Measurements from ENCODE around the gene TRIM14.
A peak's percentile ranks its signal among the peaks of the same experiment; 100 is the strongest.
"Not testable (repeated sequence)": the region's sequence is repeated elsewhere in the genome, so short reads cannot be mapped to it uniquely, and the experiment has no call there.

The TRIM14 gene

DNA sequence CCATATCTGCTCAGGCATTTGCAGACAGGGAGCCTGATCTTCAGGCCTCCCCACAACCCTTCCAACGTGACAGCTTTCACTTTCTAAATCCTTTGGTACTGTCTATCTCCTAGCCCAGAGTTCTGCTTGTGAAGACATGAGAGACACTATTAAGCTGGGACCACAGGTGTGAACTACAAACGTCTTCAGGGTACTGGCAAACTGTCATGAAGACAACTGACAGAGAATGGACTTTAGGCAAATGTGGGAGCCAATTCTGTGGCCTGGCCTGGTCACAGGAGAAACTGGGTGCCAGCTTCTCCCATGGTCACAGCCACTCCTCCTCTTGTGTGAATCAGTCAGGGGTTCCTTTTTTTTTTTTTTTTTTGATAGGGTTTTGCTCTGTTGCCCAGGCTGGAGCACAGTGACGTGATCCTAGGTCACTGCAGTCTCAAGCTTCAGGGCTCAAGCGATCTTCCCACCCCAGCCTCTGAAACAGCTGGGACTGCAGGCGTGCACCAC is 10.4 kb downstream of the TRIM14 start:
- peak; percentile 52 for DNase-seq (ENCODE audit: low spot score)

DNA sequence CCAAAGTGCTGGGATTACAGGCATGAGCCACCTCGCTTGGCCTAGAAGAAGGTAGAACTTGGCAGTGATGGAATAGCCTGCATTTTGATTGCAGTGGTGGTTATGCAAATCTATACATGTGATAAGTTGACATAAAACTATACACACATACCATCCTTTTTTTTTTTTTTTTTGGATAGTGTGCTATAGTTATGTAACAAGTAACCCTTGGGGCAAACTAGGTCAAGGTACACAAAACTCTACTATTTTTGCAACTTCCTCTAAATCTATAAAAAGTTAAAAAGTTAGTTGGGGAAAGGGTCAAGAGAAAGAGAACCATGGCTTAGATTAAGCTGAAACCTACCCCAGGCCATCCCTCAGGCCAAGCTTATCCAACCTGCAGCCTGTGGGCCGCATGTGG is 11.1 kb downstream of the TRIM14 start:
- DNase-seq (ENCODE audit: low spot score) = no peak

DNA sequence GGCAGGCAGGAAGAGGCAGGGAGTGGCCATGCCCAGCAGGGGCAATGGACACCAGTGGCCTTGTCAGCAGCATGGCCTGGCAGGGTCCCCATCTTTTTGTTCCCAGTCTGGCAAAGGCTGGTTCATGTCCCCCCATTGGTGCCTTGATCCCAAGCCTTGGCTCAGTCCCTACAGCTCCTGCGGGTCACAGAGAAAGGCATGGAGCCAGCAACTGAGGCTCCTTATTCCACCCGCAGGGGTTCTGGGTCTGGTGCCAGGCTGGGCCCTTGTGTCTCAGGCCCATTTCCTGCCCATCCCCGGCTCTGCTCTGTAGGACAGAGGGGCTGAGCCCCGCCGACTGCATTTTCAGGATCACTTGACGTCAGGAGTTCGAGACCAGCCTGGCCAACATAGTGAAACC is 14.0 kb downstream of the TRIM14 start:
- DNase-seq (ENCODE audit: low spot score) = no peak

DNA sequence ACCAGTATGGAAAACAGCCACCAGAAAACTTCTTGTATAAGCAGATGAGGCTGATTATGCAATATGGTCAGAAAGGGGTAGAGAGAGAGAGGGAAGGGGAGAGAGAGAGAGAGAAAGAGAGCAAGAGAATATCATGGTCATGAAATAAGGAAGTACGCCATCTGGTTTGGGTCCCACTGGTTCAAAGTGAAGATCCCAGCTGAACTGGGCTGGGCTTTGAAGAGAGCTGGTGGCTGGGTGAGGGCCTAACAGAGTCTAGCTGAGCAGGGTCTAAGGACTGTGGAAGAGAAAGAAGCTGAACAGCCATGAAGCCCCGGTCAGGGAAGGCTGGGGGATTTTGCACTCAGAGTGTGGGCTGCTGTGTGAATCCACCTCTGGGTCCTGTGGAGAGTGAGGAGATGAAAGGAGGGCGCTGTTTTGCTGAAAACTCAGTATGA is 14.6 kb downstream of the TRIM14 start:
- DNase-seq (ENCODE audit: low spot score) = no peak

DNA sequence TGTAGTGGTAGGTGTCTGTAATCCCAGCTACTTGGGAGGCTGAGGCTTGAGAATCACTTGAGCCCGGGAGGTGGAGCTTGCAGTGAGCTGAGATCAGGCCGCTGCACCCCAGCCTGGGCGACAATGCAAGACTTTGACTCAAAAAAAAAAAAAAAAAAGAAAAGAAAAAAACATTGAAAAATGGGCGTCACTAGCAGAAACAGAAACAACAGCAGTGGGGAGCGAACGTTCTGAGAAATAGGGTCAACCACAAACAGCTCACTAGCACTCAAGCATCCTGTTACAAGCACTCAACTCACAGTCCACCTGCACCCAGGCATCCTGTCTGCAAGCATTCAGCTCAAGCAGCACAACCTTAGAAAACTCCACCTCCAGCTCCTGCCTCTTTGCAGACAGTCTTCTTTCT is 17.2 kb downstream of the TRIM14 start:
- peak; percentile 96 for DNase-seq (ENCODE audit: low spot score)

DNA sequence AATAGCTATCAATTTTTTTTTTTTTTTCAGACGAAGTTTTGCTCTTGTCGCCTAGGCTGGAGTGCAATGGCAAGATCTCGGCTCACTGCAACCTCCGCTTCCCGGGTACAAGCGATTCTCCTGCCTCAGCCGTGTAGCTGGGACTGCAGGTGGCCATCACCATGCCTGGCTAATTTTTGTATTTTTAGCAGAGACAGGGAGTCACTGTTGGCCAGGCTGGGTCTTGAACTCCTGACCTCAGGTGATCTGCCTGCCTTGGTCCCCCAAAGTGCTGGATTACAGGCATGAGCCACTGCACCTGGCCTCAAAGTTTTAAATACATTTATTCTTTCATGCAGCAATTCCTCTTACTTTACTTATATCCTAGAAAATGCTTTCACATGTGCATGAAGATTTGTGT is 17.6 kb downstream of the TRIM14 start:
- DNase-seq (ENCODE audit: low spot score) = no peak

DNA sequence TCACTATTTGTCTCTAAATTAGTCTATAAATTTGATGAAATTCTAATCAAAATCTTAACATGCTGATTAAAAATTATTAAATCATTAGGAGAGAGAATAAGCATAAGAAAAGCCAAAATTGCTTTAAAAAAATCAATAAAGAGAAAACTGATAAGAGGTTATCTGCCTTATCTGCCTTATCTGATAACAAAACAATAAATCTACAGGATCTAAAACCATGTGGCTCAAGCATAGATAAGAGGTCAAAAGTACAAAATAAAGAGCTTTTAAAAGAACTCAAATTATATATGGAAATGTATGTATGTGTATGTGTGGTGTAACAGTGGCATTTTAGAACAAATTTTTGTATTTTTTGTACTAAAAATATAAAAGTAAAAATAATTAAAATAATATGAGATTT is 18.6 kb downstream of the TRIM14 start:
- DNase-seq (ENCODE audit: low spot score) = no peak

DNA sequence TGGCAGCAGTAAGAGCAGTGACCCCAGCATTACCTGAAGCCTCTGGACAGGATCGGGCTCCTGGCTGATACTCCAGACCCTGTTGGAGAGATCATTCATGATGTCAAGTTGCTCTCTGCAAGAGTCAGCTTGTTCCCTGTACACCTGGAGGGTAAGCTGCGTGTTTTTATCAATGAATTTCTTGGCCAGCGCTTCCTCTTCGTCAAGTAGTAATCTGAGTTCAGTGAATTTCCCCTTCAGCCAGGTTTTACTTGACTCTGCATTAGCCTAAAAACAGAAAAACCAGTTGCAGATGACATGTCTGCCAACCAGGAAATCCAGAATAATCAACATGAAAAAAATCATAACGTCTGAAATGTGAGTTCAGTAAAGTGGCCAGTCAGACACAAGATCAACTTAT is 19.1 kb downstream of the TRIM14 start:
- no peak for DNase-seq (ENCODE audit: low spot score)

DNA sequence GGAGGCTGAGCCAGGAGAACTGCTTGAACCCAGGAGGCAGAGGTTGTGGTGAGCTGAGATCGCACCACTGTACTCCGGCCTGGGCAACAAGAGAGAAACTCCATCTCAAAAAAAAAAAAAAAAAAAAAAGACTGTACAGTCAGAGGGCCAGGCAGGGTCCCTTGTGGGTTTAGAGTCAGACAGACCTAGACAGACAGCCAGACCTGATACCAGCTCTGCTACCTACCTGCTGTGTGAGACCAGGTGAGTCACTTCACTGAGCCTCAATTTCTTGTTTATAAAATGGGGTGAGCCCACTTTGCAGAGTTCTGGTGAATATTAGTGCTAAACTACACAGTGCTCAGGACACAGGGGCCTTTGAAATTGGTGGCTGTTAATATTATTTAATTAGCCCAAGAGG is 19.7 kb downstream of the TRIM14 start:
- no peak for DNase-seq (ENCODE audit: low spot score)

DNA sequence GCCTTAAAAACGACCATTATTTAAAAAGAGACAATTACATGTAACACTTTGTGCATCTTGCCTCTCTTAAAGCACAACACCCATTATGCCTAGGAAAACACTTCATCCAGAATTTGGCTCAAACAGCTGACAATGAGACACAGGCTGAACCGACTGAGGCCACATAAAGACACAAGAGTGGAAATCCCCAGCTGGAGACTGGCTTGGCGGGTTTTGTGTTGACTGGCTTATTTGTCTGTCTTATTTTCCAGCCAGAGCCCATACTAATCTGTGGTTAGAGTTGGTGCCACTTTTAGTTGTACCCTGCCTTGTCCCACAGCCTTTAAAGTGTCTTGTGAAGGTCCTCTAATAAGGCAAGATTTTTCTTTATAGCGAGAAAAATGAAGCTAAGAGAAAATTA is 21.2 kb downstream of the TRIM14 start:
- DNase-seq (ENCODE audit: low spot score) = peak; percentile 80

DNA sequence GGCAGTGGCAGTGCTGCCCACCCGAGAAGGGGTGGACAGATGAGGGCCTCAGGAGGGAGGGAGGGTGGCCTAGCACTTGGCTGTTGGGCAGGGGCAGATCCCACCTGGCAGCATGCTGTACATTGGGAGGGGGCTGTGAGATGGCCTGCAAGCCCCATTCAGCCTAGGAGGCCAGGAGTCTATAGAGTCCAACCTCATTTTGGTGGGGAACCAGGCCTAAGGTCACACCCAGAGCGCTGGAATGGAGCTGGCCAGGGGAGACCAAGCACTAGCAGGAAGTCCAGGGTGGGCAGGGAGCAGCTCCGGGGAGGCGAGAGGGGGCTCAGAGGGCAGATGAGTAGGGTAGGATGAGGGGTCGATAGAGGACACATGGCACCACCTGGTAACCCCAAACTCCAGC is 22.9 kb downstream of the TRIM14 start:
- DNase-seq (ENCODE audit: low spot score) = no peak

DNA sequence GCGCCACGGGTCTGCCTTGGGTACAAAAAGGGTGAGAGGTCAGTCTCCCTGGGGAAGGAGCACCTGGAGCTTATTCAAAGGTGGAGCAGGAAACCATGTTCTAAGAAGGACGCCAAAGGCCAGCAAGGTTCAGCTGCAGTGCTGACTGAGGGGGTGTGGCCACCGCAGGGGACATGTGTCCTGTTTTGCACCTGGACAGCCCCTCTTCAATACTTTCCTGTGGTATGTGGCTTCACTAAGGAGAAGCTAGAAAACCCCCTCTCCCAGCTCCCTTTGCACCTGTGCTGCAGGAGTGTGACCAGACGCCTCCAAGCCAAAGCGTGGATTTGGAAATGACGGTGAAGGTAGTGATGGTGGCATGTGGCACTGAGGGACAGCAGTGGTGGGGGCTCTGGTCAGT is 23.6 kb downstream of the TRIM14 start:
- DNase-seq (ENCODE audit: low spot score) = no peak

DNA sequence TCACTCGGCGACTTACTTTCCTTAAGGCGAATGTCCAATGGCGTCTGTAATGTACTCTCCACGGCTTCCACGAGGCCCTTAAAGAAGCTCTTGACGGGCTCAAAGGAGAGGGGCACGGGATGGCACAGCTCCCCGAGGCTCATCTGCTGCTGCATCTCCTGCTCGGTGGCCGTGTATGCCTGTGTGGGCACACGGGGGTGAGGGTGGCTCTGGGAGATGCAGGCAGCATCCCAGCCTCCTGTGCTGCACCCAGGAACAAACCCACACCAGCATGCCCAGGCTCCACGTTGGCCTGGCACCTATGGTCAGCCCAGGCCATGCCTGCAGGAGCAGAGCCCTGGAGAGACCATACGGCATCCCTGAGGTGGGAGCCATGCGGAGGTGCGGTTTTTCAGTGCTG is 24.2 kb downstream of the TRIM14 start:
- DNase-seq (ENCODE audit: low spot score) = no peak

DNA sequence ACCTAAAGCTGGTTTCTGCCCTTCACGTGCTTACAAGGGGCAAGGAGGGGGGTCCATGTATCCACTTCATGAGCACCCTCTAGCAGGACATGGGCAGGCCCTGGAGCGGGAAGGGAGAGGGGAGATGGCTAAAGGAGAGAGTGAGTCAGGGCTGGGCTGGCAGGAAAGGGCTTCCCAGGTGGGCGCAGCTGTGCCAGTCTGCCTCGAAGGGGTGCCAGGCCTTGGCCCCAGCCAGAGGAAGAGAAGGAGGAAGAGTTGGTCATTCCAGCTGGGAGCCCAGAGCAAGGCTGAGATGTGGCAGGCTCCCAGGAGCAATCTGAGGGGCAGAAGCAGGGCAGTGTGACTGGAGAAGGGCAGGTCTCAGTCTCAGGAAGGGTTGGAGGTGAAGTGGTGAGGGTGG is 24.7 kb downstream of the TRIM14 start:
- DNase-seq (ENCODE audit: low spot score) = no peak

DNA sequence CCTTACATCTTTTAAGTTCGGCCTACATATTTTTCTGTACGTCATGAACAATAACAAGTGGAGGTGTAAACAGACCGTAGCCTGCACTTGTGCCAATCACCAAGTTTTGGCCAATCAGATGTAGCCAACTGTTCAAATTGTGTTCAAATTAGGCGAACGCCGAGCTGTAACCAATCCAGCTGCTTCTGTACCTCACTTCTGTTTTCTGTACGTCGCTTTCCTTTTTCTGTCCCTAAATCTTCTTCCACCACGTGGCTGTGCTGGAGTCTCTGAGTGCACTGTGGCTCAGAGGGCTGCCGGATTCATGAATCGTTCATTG is 26.4 kb downstream of the TRIM14 start:
- no peak for DNase-seq (ENCODE audit: low spot score)

DNA sequence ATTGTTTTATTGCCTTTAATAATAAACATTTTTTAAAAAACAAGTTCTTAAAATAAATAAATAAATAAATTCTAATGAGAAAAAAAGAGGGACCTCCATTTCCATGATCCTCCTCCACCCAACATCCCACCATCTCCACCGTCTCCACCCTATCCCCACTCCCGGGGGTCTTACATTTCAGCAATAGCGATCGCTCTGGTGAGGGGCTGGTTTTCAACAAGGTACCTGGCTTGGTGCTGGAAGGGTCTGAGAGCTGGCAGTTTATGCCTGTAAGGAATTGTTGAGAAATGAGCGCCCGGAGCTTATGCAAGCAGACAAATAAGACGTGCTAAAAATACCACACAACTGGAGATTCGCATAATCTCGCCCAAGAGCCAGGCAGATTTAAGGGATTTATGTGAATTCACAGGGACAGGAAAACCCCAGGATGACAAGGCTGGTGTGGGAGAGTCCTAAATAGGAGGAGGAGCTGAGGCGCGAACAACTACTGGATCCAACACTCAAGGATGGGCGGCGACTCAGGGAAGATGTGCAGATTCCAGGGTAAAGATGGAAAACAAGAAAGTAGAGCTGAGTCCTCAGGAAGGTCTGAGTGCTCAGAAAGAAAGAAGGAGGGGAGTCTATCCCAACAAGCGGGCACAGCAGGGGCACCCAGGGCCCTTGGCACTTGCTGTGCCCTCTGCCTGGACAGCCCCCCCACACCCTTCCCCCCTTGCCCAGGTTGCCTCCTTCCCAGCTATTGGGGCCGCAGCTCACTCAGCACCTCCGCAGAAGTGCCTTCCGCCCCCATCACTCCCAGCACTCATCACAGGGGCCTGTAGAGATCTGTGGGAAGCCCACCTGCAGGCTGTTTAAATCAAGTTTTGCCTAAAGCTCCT is 27.0 kb downstream of the TRIM14 start:
- DNase-seq (ENCODE audit: low spot score) = no peak

DNA sequence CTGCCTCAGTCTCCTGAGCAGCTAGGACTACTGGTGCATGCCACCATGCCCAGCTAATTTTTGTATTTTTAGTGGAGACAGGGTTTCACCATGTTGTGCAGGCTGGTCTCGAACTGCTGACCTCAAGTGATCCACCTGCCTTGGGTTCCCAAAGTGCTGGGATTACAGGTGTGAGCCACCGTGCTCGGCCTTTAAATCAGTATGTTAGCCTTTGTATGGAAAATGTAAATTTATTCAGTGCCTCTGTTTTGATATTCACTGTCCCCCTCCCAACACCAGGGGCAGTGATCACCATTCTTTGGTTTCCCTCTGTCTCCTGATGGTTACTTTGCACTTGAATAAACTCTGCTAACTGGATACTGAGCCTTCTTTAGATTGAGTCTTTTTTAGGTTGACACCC is 28.3 kb downstream of the TRIM14 start:
- DNase-seq (ENCODE audit: low spot score) = not testable (repeated sequence)

DNA sequence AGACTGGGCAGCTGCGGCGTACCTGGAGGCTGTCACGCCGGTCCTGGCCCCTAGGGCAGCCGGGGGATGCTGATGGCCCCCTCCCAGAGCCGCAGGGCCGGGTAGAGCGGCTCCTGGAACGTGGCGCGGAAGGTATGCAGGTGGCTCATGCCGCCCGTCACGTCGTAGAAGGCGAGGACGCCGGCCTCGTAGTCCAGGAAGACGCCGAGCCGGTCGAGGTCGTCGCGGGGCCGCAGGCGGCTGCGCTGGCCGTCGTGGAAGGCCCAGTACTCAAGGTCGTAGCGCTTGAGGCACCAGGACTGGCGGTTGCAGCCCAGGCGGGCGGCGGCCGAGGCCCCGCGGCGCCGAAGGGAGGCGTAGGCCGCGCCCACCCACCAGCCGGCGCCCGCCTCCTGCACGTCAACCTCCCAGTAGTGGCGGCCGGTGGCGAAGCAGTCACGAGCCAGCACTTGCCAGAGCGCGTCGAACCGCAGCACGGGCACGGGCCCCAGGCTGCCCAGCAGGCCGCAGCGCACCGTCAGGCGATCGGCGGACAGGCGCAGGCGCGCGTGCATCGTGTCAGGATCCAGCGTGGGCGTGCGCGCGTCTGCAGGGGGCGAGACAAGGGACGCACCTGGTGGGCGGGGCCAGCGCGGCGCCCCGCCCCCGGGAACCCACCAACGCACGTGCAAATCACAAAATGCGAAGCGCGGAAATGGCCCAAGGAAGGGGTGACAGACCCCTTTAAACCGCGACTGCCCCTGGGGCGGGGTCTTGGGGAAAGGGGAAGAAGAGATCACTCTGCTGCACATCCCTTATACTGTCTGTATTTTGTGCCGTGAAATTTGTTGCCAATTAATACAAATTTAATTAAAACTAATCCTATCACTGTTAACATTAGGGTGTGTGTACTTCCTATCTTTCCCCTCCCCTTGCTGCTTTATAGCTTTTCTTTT is 31.3 kb downstream of the TRIM14 start:
- DNase-seq (ENCODE audit: low spot score) = no peak

DNA sequence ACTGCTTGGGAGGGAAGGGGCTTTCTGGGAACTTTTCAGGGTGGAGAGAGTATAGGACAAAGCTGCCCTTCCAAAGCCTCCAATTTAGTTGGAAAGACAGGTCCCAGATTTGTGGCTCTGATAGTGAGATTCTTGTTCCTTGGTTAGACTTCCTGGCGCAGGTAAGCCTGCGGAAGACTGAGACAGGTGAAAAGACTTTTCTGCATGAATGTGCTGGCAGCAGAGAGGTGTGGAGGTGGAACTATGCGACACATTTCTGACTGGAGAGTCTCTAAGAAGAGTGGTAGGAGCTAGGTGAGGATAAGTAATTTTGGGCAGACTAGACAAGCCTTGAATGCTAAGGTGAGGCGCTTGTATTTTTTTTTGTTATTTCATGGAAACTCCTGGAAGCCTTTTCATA is 32.6 kb downstream of the TRIM14 start:
- no peak for DNase-seq (ENCODE audit: low spot score)

DNA sequence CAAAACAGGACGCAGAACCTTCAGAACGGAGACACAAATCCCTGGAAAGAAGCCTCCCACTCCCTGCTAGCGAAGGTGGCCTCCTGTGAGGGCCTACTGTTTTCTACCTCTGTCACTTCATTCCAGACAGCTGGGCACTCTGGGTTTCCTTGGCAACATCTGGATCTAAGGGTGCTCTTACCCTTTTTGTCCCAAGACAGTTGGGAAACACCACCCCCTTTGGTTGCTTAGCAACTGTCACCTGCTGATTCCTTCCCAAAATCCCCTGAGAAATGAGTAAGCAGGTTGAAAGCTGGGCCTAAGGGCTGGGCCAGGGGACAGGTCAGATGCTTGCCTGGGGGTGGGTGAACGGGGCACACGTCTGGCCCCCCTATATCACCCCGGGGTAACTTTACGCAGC is 33.1 kb downstream of the TRIM14 start:
- no peak for DNase-seq (ENCODE audit: low spot score)

DNA sequence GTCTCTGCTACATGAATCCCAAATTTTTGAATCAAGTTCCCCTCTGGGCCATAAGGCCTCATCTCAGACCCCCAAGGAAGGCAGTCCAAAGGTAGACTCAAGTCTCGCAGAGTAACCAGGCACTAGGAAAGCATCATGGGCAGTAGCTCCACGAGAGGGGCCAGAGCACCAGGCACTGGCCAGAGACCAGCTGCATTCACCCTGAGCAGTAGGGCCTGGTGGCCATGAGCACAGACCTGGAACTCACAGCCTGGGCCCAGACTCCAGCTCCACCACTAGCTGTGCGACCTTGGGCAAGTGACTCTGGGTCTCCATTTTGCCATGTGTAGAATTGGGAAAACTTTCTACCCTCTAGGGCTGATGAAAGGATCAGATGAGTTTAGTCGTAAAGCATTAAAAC is 34.0 kb downstream of the TRIM14 start:
- DNase-seq (ENCODE audit: low spot score) = no peak

DNA sequence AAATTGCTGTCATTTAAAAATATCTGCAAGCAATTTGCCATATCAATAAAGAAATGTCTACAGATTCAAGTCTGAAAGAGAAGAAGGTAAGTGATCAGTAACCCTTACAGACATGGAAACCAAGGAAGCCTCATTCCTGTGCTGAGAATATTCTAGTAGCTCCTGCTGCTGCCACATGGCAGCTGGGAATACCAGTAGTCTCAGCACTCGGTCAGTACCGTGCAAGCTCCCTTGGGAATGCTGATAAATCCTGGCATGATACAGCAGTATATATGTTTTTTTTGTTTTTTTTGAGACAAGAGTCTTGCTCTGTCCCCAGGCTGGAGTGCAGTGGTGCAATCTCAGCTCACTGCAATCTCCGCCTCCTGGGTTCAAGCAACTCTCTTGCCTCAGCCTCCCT is 34.6 kb downstream of the TRIM14 start:
- no peak for DNase-seq (ENCODE audit: low spot score)

DNA sequence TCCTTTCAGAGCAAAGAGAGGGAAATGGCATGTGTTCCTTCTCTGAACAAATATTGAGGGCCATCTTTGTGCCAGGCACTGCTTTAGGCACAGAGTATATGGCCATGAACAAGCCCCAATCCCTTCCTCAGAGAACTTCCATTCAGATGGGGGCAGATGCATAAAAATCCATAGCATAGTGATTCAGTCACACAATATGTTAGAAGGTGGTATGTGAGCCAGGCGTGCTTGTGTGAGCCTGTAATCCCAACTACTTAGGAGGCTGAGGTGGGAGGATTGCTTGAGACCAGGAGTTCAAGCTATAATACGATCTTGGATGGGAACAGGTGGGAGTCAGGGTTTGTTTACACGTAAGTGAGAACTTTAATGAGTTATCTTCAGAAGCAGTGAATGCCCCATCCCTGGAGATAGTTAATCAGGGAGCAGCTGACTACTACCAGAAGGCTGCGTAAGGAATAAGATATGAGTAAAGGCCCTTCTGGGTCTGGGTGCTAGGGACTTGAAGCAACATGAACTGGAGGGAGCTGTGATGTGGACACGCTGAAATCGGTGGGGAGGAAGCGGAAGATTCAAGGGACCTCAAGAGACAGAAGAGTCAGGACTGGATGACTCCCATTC is 35.3 kb downstream of the TRIM14 start:
- no peak for DNase-seq (ENCODE audit: low spot score)

All from activated CD4-positive, alpha-beta T cell treated with anti-CD3 and anti-CD28 coated beads, Interleukin-2, Interleukin-4, amounts not matched to agents 100 ng/mL and 50 ng/mL, durations not matched to agents 16 hours and 8 hours (primary cell).